Raji (cell line): ENCODE data around the gene AQP12B.
"Not testable (repeated sequence)": the region's sequence is repeated elsewhere in the genome, so short reads cannot be mapped to it uniquely, and the experiment has no call there.

Source experiments
- POLR2A ChIP-seq: IDR thresholded peaks from 2 replicates; pipeline ENCODE4 v1.6.1; 2011; ENCODE audit warnings: low read depth, low read length, control low read depth; ENCODE audit not compliant: insufficient read depth

The AQP12B gene

GRCh38 chr2:240682431-240683224 lies at the start of gene AQP12B:
TSS of gene AQP12B (minus strand) at chr2:240682885. CDS start at chr2:240682837, 48 bp downstream.
- not testable (repeated sequence) for TF ChIP-seq POLR2A

- TF ChIP-seq POLR2A, result no peak
Measured at GRCh38 chr2:240732184-240732583, 49.5 kb upstream of the AQP12B start.

GRCh38 chr2:240731178-240731545 lies 48.5 kb upstream of the AQP12B start:
- TF ChIP-seq POLR2A, result no peak

- no peak for TF ChIP-seq POLR2A
Measured at GRCh38 chr2:240730501-240731177, 48.0 kb upstream of the AQP12B start.

GRCh38 chr2:240728827-240729226 lies 46.1 kb upstream of the AQP12B start:
- TF ChIP-seq POLR2A, result no peak

GRCh38 chr2:240728361-240728760 lies 45.7 kb upstream of the AQP12B start:
- TF ChIP-seq POLR2A, result no peak

GRCh38 chr2:240727913-240728312 lies 45.2 kb upstream of the AQP12B start:
- TF ChIP-seq POLR2A, result no peak

GRCh38 chr2:240727439-240727838 lies 44.8 kb upstream of the AQP12B start:
- TF ChIP-seq POLR2A, result no peak

- no peak for TF ChIP-seq POLR2A
Measured at GRCh38 chr2:240726876-240727275, 44.2 kb upstream of the AQP12B start.

- TF ChIP-seq POLR2A, result no peak
Measured at GRCh38 chr2:240725671-240726070, 43.0 kb upstream of the AQP12B start.

- TF ChIP-seq POLR2A, result no peak
Measured at GRCh38 chr2:240725266-240725665, 42.6 kb upstream of the AQP12B start.

GRCh38 chr2:240724431-240724830 lies 41.7 kb upstream of the AQP12B start:
- no peak for TF ChIP-seq POLR2A

GRCh38 chr2:240723851-240724250 lies 41.2 kb upstream of the AQP12B start:
- TF ChIP-seq POLR2A, result no peak

- TF ChIP-seq POLR2A, result no peak
Measured at GRCh38 chr2:240722796-240723735, 40.4 kb upstream of the AQP12B start.

GRCh38 chr2:240722376-240722775 lies 39.7 kb upstream of the AQP12B start:
- TF ChIP-seq POLR2A, result no peak
